HepG2 (cell line): ENCODE measurements around the gene INHBB. TPM values are rescaled to one million over a fixed set of nuclear protein-coding genes. Genes with fewer than 3 reads are reported as not detected.

Source experiments
- ATAC-seq: fragments of 200-7000 bp; cut with Tn5 transposase; 3 replicates; pipeline ENCODE4 v1.9.1; 2020; ENCODE audit warnings: mild to moderate bottlenecking, moderate library complexity
- BruUV-seq: library from RNA; stranded (reverse); fragments of 400-500 nt; replicated peaks from 2 replicates; lab custom pipeline; 2021; lab: Mats Ljungman, UMichigan
- CTCF ChIA-PET: fragments of 300-600 bp; formaldehyde crosslinking; extraction: SDS; loops from one replicate; lab custom pipeline; 2021; ENCODE audit warnings: low total read pairs, inconsistent platforms, low intra/inter-chr PET ratio; lab: Yijun Ruan, JAX
- POLR2A ChIA-PET: fragments of 350-600 bp; sonication (Branson Sonifier 250); formaldehyde crosslinking; loops from one replicate; lab custom pipeline; 2020; ENCODE audit warnings: antibody characterized with exemption, inconsistent platforms; lab: Yijun Ruan, JAX
- DNase-seq: peaks from one replicate; pipeline ENCODE4 v3.0.0-alpha.2; 2015; ENCODE audit warnings: low spot score
- FAIRE-seq: peaks from 3 replicates; lab custom pipeline; 2011; peaks lifted over from hg19 to GRCh38; lab: Jason Lieb, UNC
- H2AFZ ChIP-seq: one replicate; pipeline ENCODE4 v1.6.1; 2011; ENCODE audit warnings: low read length, inconsistent platforms
- H3K27ac ChIP-seq: fragments of 300-600 bp; 3 replicates; pipeline ENCODE4 v1.8.0; 2011; ENCODE audit warnings: mixed run types, mild to moderate bottlenecking, mixed read lengths, low read length, inconsistent platforms; ENCODE audit not compliant: insufficient read depth; ENCODE audit errors: extremely low read length
- H3K27me3 ChIP-seq, 2 experiments: fragments of 200-600 bp in 1 of 2; 2 replicates in 1 of 2; 3 replicates in 1 of 2; pipeline versions ENCODE4 v1.6.0 to v1.8.0; 2011; ENCODE audit warnings: low read length in 2 of 2, mild to moderate bottlenecking in 2 of 2, moderate library complexity in 2 of 2, inconsistent platforms in 1 of 2; ENCODE audit not compliant: insufficient read depth in 2 of 2, control insufficient read depth in 1 of 2
- H3K36me3 ChIP-seq, 2 experiments: fragments of 200-600 bp in 1 of 2; replicated peaks in 1 of 2; 2 replicates in 1 of 2; 3 replicates in 1 of 2; pipeline versions ENCODE4 v1.5.1 to v1.8.0; 2011; ENCODE audit warnings: low read length in 2 of 2, inconsistent platforms in 1 of 2; ENCODE audit not compliant: insufficient read depth in 2 of 2, control insufficient read depth in 1 of 2
- H3K4me1 ChIP-seq: 2 replicates; pipeline ENCODE4 v1.5.1; 2012; ENCODE audit warnings: low read length, inconsistent platforms; ENCODE audit not compliant: insufficient read depth
- H3K4me2 ChIP-seq: 2 replicates; pipeline ENCODE4 v1.6.0; 2011; ENCODE audit warnings: low read depth, low read length, inconsistent platforms
- H3K4me3 ChIP-seq, 3 experiments: fragments of 200-600 bp in 1 of 3; sonication (generic), shearing (Covaris generic) in 1 of 3; replicated peaks in 1 of 3; 2 replicates each; pipeline ENCODE4 v1.5.1; 2011 to 2016; ENCODE audit warnings: low read length in 3 of 3, inconsistent platforms in 2 of 3, low read depth in 2 of 3, mild to moderate bottlenecking in 2 of 3, control low read depth in 1 of 3, mixed read lengths in 1 of 3; ENCODE audit not compliant: insufficient read depth in 1 of 3
- H3K79me2 ChIP-seq: one replicate; pipeline ENCODE4 v1.6.1; 2011; ENCODE audit warnings: low read length, inconsistent platforms; ENCODE audit not compliant: insufficient read depth
- H3K9ac ChIP-seq: 2 replicates; pipeline ENCODE4 v1.6.0; 2011; ENCODE audit warnings: mild to moderate bottlenecking, low read depth, low read length, inconsistent platforms; ENCODE audit not compliant: insufficient read depth
- H3K9me3 ChIP-seq: 2 replicates; pipeline ENCODE4 v1.5.1; 2012; ENCODE audit warnings: mild to moderate bottlenecking, low read length
- H4K20me1 ChIP-seq: 2 replicates; pipeline ENCODE4 v1.6.0; 2011; ENCODE audit warnings: inconsistent platforms, mild to moderate bottlenecking, low read length, moderate library complexity; ENCODE audit not compliant: insufficient read depth
- AGO1 ChIP-seq: fragments of 200-400 bp; formaldehyde crosslinking; IDR thresholded peaks from 2 replicates; pipeline ENCODE4 v1.6.1; 2017; ENCODE audit warnings: mild to moderate bottlenecking, low read depth, low read length, moderate library complexity; ENCODE audit not compliant: poor library complexity, severe bottlenecking
- BCL6 ChIP-seq: IDR thresholded peaks from 2 replicates; pipeline ENCODE4 v1.6.1; 2016; ENCODE audit warnings: missing genetic modification reagents, missing compliant biosample characterization
- BRD4 ChIP-seq: sonication (generic); formaldehyde crosslinking; IDR thresholded peaks from 2 replicates; pipeline ENCODE4 v1.4.0; 2020; ENCODE audit warnings: missing genetic modification reagents
- CHD4 ChIP-seq: fragments of 200-600 bp; sonication (generic); IDR thresholded peaks from 2 replicates; pipeline ENCODE4 v1.7.0; 2017; ENCODE audit warnings: mild to moderate bottlenecking, low read length, borderline replicate concordance
- DMTF1 ChIP-seq: sonication (generic); formaldehyde crosslinking; IDR thresholded peaks from 2 replicates; pipeline ENCODE4 v1.4.0; 2020; ENCODE audit warnings: mild to moderate bottlenecking, missing genetic modification reagents
- KDM4B ChIP-seq: sonication (generic); formaldehyde crosslinking; IDR thresholded peaks from 2 replicates; pipeline ENCODE4 v1.4.0; 2020; ENCODE audit warnings: missing genetic modification reagents
- KDM5A ChIP-seq: fragments of 200-600 bp; sonication (generic); IDR thresholded peaks from 2 replicates; pipeline ENCODE4 v1.7.0; 2018; ENCODE audit warnings: antibody characterized with exemption, mild to moderate bottlenecking, low read length, borderline replicate concordance
- KLF15 ChIP-seq: sonication (generic); formaldehyde crosslinking; IDR thresholded peaks from 2 replicates; pipeline ENCODE4 v1.8.1; 2023; ENCODE audit warnings: borderline replicate concordance, mild to moderate bottlenecking, inconsistent platforms, missing genetic modification reagents, mixed read lengths
- KLF16 ChIP-seq, 2 experiments: sonication (generic) in 1 of 2; formaldehyde crosslinking in 1 of 2; IDR thresholded peaks; 2 replicates each; pipeline versions ENCODE4 v1.6.1 to v1.8.0; 2016 to 2023; ENCODE audit warnings: missing genetic modification reagents in 2 of 2, missing compliant biosample characterization in 1 of 2
- MATR3 ChIP-seq: sonication (generic); formaldehyde crosslinking; IDR thresholded peaks from 2 replicates; pipeline ENCODE4 v1.4.0; 2020; ENCODE audit warnings: missing genetic modification reagents
- RNF219 ChIP-seq: sonication (generic); formaldehyde crosslinking; IDR thresholded peaks from 2 replicates; pipeline ENCODE4 v1.5.0; 2020; ENCODE audit warnings: mild to moderate bottlenecking, missing genetic modification reagents
- TEAD2 ChIP-seq: sonication (generic); formaldehyde crosslinking; IDR thresholded peaks from 2 replicates; pipeline ENCODE4 v1.9.0; 2021; ENCODE audit warnings: missing genetic modification reagents
- TIGD3 ChIP-seq: sonication (generic); formaldehyde crosslinking; IDR thresholded peaks from 2 replicates; pipeline ENCODE4 v1.5.1; 2020; ENCODE audit warnings: mild to moderate bottlenecking, missing genetic modification reagents, borderline replicate concordance
- ZBTB38 ChIP-seq: sonication (generic); formaldehyde crosslinking; IDR thresholded peaks from 2 replicates; pipeline ENCODE4 v1.5.1; 2020; ENCODE audit warnings: mild to moderate bottlenecking, missing genetic modification reagents
- ZNF205 ChIP-seq: IDR thresholded peaks from 2 replicates; pipeline ENCODE4 v1.6.1; 2018; ENCODE audit warnings: missing biosample characterization, missing genetic modification reagents
- ZNF274 ChIP-seq: sonication (generic); formaldehyde crosslinking; IDR thresholded peaks from 2 replicates; pipeline ENCODE4 v1.5.1; 2020; ENCODE audit warnings: mild to moderate bottlenecking, missing genetic modification reagents
- ZNF329 ChIP-seq: sonication (generic); formaldehyde crosslinking; IDR thresholded peaks from 2 replicates; pipeline ENCODE4 v1.9.0; 2021; ENCODE audit warnings: low read depth, mild to moderate bottlenecking, missing genetic modification reagents
- ZNF446 ChIP-seq: sonication (generic); formaldehyde crosslinking; IDR thresholded peaks from 2 replicates; pipeline ENCODE4 v1.5.0; 2020; ENCODE audit warnings: mild to moderate bottlenecking, missing genetic modification reagents
- ZNF577 ChIP-seq: sonication (generic); formaldehyde crosslinking; IDR thresholded peaks from 2 replicates; pipeline ENCODE4 v1.4.0; 2020; ENCODE audit warnings: mild to moderate bottlenecking, low read depth, missing genetic modification reagents, borderline replicate concordance
- WGBS: methylation state at CpG from one replicate; pipeline ENCODE4 v1.1.6; 2017; ENCODE audit warnings: low lambda C conversion rate; 5-methylcytosine and 5-hydroxymethylcytosine counted together
- in situ Hi-C: cut with HindIII; loops from 2 replicates; pipeline ENCODE4 v1.10.0; 2017; ENCODE audit warnings: low pct_unique_long_range_greater_than_20kb; ENCODE audit not compliant: extremely low pct_ligation_motif_present
- intact Hi-C: fragments of 100-400 bp; cut with micrococcal nuclease; formaldehyde crosslinking; loops from one replicate; pipeline ENCODE4 v1.10.0; 2022; ENCODE audit not compliant: unreplicated experiment
- polyA plus RNA-seq, 8 experiments: library from polyadenylated mRNA; depleted of rRNA in 3 of 8; stranded (reverse) in 7 of 8; unstranded in 1 of 8; fragments of >200 nt; fragmentation: Illumina TruSeq in 4 of 8; extraction: Trizol in 4 of 8; gene quantifications; 2 replicates each; pipeline versions ENCODE4 v1.2.1 to v1.2.3, GENCODE V29; 2011 to 2016; ENCODE audit warnings: low read depth in 4 of 8, missing spikeins in 1 of 8, mixed read lengths in 1 of 8; ENCODE audit not compliant: insufficient read depth in 1 of 8
- total RNA-seq, 5 experiments: library from RNA; depleted of rRNA; stranded (reverse); fragments of >200 nt; fragmentation: Illumina TruSeq; extraction: Trizol; gene quantifications; 2 replicates each; pipeline ENCODE4 v1.2.3, GENCODE V29; 2016; ENCODE audit warnings: low read depth in 1 of 5

INHBB gene
- total and polyA plus RNA-seq, 2 of the 13 experiments (the other 11 are each of a cell fraction or from before 2014, with no cell fraction given), result 0.20 to 1.7 TPM

DNA sequence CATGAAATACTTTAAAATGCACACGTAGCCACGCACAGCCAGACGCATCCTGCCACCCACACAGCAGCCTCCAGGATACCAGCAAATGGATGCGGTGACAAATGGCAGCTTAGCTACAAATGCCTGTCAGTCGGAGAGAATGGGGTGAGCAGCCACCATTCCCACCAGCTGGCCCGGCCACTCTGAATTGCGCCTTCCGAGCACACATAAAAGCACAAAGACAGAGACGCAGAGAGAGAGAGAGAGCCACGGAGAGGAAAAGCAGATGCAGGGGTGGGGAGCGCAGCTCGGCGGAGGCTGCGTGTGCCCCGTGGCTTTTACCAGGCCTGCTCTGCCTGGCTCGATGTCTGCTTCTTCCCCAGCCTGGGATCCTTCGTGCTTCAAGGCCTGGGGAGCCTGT is 4.1 kb downstream of the INHBB start (continued):
- TF ChIP-seq AGO1, result no peak
- TF ChIP-seq ZNF446 (CRISPR knock-in tag), result no peak
- TF ChIP-seq KLF15, result no peak
- no peak for TF ChIP-seq ZNF329 (CRISPR knock-in tag)
- TF ChIP-seq TEAD2 (CRISPR knock-in tag), result no peak
- TF ChIP-seq KDM5A, result no peak
- TF ChIP-seq RNF219, result no peak
- TF ChIP-seq, all 625 proteins: peak for 0

DNA sequence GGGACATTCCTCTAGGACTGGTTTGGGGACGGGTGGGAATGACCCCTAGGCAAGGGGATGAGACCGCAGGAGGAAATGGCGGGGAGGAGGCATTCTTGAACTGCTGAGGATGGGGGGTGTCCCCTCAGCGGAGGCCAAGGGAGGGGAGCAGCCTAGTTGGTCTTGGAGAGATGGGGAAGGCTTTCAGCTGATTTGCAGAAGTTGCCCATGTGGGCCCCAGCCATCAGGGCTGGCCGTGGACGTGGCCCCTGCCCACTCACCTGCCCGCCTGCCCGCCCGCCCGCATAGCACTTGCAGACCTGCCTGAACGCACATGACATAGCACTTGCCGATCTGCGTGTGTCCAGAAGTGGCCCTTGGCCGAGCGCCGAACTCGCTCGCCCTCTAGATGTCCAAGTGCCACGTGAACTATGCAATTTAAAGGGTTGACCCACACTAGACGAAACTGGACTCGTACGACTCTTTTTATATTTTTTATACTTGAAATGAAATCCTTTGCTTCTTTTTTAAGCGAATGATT is 4.9 kb downstream of the INHBB start:
- DNase-seq (no peak), ATAC-seq (no peak), FAIRE-seq (no peak)
- ChIA-PET CTCF (no interaction called here), POLR2A (no interaction called here)
- Histone ChIP-seq H3K9ac (no peak overlapping the region), H3K9me3 (no peaks in the 10 kb centered on the region), H3K4me3 (no peak overlapping the region), H4K20me1 (peaks cover 3% of the 10 kb centered on the region; the same call in 1 of the 2 replicates), H3K36me3 (no peaks in the 10 kb centered on the region), H3K27ac (no peak overlapping the region), H2AFZ (no peak overlapping the region), H3K27me3 (peaks cover 24 to 84% of the 10 kb centered on the region in 2 experiments), H3K4me1 (peaks cover 26% of the 10 kb centered on the region), H3K79me2 (no peaks in the 10 kb centered on the region), H3K4me2 (no peak overlapping the region)
- BruUV-seq, result no TSS peak
- in situ Hi-C loops (no loop called here), intact Hi-C loops (no loop called here)
- 64% methylated on average over 16 of the region's 23 CpGs for WGBS
- TF ChIP-seq CHD4 (no peak), TIGD3 (CRISPR knock-in tag) (no peak), ZNF274 (no peak), BRD4 (no peak), DMTF1 (CRISPR knock-in tag) (no peak), ZNF205 (CRISPR knock-in tag) (no peak), ZBTB38 (CRISPR knock-in tag) (no peak), KDM4B (CRISPR knock-in tag) (no peak), MATR3 (CRISPR knock-in tag) (no peak), BCL6 (CRISPR knock-in tag) (no peak), KLF16 (CRISPR knock-in tag; IDR thresholded peaks at IDR 0.05) (no peak), ZNF577 (no peak)
